ENCODE measurements around the gene SMIM22.

The SMIM22 gene

DNA sequence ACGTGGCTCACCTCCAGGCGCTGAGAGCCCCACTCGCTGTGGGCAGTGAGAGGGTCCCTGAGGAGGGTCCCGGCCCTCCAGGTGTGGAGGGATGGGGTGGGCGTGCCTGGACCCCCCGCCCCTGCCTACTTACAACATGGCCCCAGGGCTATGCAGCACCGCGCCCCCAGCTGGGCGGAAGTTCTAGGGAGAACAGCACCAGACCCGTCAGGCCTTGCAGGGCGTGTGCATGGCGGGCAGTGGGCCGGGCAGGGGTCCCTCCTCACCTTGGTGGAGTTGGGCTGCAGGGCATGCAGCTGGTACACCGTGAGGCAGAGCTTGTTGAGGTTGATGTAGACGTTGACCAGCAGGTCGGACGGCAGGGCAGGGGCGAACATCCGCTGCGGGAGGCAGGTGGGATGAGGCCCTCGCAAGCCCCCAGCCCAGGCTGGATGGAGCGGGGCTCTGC is 2.7 kb downstream of the SMIM22 start:
- DNase-seq: no peak

DNA sequence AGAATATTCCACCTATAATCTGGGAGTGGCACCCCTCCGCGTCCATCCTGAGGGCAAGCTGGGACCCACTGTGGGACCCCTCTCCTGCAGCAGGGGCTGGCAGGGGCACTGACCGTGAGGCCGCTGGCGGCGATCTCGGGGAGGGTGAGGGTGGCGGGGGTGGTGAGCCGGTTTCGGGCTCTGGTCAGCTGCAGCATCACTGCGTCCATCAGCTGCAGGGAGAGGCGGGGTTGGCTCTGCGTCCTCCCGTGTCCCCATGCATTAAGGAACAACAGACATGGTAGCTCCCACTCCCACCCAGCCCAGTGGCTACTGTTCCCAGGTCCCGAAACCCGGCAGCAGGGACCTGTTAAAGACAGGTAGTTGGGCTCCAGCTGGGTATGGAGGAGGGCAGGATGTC is 3.3 kb downstream of the SMIM22 start:
- DNase-seq: no peak

DNA sequence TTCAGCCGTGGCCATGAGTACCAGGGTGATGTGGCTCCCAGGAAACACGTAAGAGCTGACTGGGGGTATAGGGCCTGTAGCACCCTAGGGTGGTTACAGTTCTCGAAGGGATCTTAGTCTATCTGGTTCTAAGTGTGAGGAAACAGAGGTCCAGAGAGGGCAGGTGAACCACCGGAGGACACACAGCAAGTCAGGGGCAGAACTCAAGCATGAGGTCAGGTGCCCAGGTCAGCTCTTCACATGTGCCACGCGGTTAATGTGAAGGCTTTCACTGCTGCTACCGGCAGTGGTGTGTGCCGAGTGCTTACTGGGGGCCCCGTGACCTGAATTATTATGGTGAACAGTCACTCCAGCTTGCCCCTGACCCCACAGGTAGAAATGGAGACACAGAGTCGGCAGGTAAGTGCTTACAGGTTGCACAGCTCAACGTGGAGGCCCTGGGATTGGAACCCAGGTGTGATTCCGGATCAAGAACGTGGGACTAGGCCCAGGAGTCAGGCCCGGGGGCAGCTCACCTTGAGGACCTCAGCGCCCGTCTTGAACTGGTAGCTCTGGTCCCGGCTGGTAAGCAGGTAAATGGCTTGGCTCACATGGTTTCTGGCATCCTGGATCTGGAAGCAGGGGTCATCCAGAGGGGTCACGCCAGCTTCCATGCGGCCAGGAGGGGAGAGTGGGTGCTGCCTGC is 4.1 kb downstream of the SMIM22 start:
- DNase-seq: no peak

- no peak for DNase-seq
These were observed 5.3 kb downstream of the SMIM22 start for GRCh38 chr16:4800290-4801041.

- peak in 1 of 6 experiments; percentile 34 for DNase-seq
These were observed 6.1 kb downstream of the SMIM22 start for GRCh38 chr16:4801051-4801961.

DNA sequence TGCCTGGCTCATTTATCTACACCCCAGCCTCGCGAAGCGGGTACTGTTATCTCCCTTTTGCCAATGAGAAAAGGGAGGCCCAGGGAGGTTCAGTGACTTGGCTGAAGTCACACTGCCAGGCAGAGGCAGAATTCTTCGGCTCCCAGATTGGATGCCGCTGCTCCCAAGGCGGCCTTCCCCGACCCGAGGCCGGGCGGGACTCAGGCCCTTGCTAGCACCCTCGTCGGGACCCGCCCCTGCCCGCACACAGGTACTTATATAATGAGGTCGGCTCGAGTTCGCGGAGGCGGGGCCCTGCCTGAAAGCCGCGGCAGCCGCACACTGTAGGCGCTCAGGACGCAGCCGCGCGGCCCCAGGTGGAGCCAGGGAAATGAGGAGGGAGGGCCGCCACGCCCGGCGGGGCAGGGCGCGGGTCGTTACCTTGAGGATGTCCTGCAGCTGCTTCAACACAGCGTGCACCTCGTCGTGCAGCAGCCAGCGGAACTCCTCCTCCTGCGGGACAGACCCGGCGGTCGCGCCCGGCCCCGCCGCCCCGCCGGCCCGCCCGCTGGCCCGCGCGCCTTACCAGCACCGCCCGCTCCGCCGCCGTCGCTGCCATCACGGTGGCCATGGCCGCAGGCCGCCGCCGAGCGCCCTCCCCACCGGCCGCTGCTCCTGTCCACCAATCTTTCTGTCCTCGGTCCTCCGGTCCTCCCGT is 6.9 kb downstream of the SMIM22 start, which contains the start of gene ROGDI:
Gene ROGDI (minus strand): TSS at position 672 of the 697 bp plus-strand sequence. CDS start 62 bp downstream, at position 610.
- DNase-seq: peak; percentile 78 to 91 (median 88)

DNA sequence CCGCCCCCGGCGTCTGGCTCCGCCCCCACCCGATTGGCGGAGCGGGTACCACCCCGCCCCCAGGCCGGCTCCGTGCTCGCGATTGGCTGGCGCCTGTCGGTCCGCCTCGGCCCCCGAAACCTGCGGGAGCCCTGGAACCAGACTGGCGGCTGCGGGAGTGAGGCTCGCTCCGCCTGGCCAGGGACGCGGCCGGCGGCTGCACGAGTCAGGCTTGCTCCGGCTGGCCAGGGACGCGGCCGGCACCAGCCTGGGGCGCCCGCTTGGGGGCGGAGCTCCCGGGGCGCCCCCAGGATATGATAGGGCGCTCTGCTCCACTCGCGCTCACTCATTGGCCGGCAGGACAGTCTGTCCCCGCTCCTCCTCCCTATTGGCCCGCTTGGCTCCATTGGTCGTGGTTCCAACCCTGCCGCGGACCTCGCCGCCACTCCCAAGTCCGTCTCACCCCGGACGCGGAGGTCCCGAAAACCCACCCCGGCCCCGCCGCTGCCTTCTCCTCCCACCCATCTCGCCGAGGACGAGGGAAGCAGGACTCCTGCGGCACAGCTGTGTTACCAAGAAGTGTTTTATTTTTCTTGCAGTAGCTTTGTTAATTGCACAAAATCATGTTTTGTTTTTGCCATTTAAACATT is 7.6 kb downstream of the SMIM22 start:
- DNase-seq: peak; percentile 70 to 98 (median 90)

- DNase-seq: no peak
These were observed 8.3 kb downstream of the SMIM22 start for GRCh38 chr16:4803401-4803844.

DNA sequence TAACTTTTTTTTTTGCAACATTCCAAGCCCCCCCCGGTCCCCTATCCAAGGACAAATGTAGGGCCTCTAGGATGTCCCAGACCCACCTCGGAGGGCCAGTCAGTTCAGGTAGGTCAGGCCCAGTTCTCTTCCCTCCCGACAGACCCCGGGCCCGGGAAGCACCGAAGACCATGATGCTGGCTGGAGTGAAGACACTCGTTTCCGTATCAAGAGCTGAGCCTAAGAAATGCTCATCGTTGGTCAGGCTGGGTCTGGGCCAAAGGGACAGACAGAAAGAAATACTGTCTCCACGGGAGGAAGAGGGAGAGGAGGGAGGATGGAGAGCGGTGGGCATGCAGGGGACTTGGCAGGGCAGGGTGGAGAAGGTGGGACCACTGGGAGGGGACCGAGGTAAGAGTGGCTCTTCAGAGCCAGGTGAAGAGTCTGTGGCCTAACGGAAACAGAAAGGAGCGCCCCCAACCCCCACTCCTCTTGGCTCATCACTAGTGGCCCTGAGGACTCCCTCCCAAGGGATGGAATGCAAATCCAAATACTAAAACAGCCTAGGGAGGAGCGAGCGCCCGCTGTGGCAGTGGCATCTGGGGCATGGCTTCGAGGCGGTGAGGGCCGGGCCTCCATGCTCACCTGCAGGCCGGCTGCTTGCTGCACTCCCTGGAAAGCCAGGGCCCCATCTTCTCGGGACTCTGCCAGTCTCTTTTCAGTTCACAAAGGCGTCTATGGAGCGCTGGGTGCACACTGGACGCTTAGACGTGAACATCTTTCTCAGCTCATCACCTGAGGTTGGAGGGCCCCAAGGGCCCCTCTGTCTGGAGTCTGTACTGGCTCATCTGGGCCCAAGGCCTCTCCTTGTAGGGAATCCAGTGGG is 9.0 kb downstream of the SMIM22 start:
- DNase-seq: no peak

DNA sequence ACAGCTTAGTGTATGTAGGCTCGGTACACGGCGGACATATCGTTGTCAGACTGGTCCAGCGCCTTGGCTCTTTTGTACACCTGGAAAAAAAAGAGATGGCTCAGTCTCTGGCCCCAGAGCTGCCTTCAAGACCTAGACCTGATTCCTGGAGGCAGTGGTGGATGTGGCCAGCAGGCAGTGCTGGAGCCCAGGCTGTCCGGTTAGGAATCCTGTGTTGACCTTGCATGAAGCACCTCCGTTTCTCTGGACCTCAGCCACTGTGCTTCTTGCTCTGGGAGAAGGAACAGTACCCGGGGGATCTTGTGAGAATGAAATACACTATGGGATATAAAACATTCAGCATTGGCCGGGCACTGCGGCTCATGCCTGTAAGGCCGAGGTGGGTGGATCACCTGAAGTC is 10.1 kb downstream of the SMIM22 start:
- no peak for DNase-seq

- no peak for DNase-seq
These were observed 11.1 kb downstream of the SMIM22 start for GRCh38 chr16:4806280-4806679.

DNA sequence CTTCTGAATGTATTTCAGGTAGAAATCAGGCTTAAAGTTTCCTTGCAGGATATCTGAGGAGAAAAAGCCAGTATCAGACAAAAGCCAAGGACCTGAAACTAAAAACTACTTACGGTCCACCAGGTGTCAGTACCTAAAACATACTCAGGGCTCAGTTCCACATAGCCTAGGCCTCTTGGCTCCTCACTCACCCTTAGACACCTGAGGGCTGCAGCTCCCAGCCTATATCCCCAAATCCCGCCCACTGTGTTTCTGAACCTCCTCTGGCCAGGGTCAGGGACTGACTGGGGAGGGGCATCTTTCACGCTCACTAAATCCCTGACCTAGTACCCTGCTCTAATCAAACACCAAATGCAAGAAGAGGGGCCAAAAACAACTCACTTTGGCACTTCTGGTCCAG is 16.1 kb downstream of the SMIM22 start:
- no peak for DNase-seq

GRCh38 chr16:4811773-4812172 is 16.6 kb downstream of the SMIM22 start:
- DNase-seq: no peak

DNA sequence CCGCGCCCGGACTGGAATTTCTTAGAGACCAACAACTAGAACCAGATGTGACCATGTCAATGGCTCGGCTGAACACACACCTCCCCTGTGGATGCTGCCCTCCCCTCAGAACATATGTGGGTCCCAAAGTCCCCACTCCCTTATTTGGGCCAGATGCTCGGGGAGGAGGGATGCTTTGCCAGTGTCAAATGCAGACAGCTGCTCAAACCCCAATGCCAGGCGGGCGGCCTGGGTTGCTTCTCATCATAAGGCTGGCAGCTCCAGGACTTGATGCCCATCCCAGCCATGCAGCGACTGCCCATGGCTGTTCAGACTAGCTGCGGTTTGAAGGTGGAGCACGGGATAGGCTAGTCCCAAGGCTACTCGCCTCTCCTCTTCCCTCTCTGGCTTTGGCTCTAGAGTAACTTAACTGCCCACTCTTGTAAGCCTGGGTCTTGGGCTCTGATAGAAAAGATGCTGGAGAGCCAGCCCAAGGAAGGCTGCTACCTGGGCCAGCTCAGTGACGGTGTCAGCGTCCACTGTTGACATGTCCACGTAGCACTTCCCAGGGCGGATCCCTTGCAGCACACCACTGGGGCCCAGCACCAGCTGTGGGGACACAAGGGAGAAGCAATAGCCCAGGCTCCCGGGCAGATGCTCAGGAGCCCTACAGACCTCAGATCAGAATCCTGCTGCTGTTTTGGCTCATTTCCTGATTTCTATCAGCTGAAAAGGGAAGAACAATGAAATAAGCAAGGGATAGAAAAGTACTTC is 18.3 kb downstream of the SMIM22 start:
- DNase-seq: no peak

DNA sequence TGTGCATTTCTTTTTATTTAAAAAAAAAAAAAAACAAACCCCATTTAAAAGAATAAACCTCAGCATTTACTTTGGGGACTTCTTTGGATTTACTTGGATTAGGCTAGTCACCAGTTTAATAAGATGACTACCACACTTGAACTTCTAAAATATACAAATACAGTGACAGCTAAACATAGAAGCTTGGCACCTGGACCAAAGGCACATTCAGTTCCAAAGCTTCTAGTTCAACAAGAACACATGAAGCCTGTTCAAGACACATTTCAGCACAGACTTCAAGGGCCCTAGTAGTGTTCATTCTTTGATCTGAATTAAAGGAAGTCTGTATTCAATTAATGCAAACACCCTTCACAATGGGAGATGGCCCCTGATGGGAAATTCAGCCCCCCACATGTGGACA is 18.9 kb downstream of the SMIM22 start:
- DNase-seq: no peak

GRCh38 chr16:4814542-4815173 is 19.5 kb downstream of the SMIM22 start:
- no peak for DNase-seq

GRCh38 chr16:4820652-4821051 is 25.5 kb downstream of the SMIM22 start:
- DNase-seq: no peak

DNA sequence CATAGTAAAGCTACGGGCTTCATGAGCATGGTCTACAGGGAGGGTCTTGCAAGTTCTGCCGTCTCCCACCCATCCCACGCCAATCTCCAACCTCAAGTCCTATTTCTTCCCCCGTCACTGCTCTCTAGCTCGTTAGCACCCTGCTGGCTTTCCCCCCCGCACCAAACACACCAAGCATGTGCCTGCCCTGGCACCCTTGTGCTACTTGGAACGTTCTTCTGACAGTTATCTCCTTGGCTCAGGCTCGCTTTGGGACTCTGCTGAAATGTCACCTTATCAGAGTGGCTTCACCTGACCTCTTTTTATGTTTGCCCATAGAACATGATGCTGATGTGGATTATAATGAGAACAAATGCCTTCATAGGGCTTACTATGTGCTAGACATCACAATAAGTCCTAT is 30.0 kb downstream of the SMIM22 start:
- DNase-seq: no peak

GRCh38 chr16:4826526-4826925 is 31.4 kb downstream of the SMIM22 start:
- DNase-seq: no peak

DNA sequence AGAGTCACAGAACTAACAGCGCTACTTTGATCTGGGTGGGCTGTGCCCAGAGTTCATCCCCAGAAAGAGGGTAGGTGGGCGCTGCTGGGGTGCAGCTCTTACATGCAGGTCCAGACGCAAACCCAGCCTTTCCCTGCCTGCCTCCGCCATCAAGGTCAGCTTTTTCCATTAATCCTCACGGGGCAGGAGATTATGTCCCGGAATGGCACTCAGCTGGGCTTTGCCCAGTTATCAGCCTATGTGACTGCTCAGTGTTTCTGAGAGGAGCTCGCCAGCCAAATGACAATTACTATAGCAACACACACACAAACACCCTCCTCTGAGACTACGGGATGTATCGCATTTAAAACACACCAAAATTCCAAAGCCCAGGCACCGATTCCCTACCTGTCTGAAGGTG is 31.8 kb downstream of the SMIM22 start:
- no peak for DNase-seq
